ENCODE data around the gene MYO6. TPM values are rescaled to one million over a fixed set of nuclear protein-coding genes. Genes with fewer than 3 reads are reported as not detected.

The MYO6 gene
- total RNA-seq, 1 experiment from 2014 or later, result 2.0 TPM

- Histone ChIP-seq H3K27ac (ENCODE audit: low read length) (no peak overlapping the region), H3K9me2 (replicated peaks; ENCODE audit: insufficient read depth, low read length) (no peaks in the 10 kb centered on the region), H3K79me2 (ENCODE audit: low read length) (no peaks in the 10 kb centered on the region), H2AFZ (ENCODE audit: low read length) (no peak overlapping the region), H3K9ac (ENCODE audit: low read length) (no peak overlapping the region), H3K27me3 (ENCODE audit: low read length) (no peaks in the 10 kb centered on the region), H3K9me3 (ENCODE audit: low read length) (no peaks in the 10 kb centered on the region), H3K4me3 (ENCODE audit: low read length) (no peak overlapping the region), H3K4me2 (ENCODE audit: low read depth, low read length, poor library complexity, severe bottlenecking) (no peak overlapping the region), H4K20me1 (ENCODE audit: insufficient read depth, low read depth, low read length) (no peaks in the 10 kb centered on the region), H3K4me1 (ENCODE audit: low read length) (no peaks in the 10 kb centered on the region), H3K36me3 (ENCODE audit: insufficient read depth, low read length) (no peaks in the 10 kb centered on the region)
- DNase-seq, result no peak
Measured at GRCh38 chr6:75863784-75864183, 114.7 kb downstream of the MYO6 start.

GRCh38 chr6:75864446-75864845 is 115.4 kb downstream of the MYO6 start:
- no peaks in the 10 kb centered on the region for H3K4me1 ChIP-seq (ENCODE audit: low read length)
- DNase-seq, result no peak
- H3K27me3 ChIP-seq (ENCODE audit: low read length), result no peaks in the 10 kb centered on the region
- H3K27ac ChIP-seq (ENCODE audit: low read length), result no peak overlapping the region
- no peaks in the 10 kb centered on the region for H3K36me3 ChIP-seq (ENCODE audit: insufficient read depth, low read length)
- no peaks in the 10 kb centered on the region for H3K9me3 ChIP-seq (ENCODE audit: low read length)
- H3K9me2 ChIP-seq (replicated peaks; ENCODE audit: insufficient read depth, low read length), result no peaks in the 10 kb centered on the region
- H3K4me3 ChIP-seq (ENCODE audit: low read length), result no peak overlapping the region
- H3K79me2 ChIP-seq (ENCODE audit: low read length), result no peaks in the 10 kb centered on the region
- no peaks in the 10 kb centered on the region for H4K20me1 ChIP-seq (ENCODE audit: insufficient read depth, low read depth, low read length)
- H2AFZ ChIP-seq (ENCODE audit: low read length), result no peak overlapping the region
- no peak overlapping the region for H3K9ac ChIP-seq (ENCODE audit: low read length)
- no peak overlapping the region for H3K4me2 ChIP-seq (ENCODE audit: low read depth, low read length, poor library complexity, severe bottlenecking)

GRCh38 chr6:75870389-75870788 is 121.3 kb downstream of the MYO6 start:
- Histone ChIP-seq H3K27ac (ENCODE audit: low read length) (no peak overlapping the region), H3K4me2 (ENCODE audit: low read depth, low read length, poor library complexity, severe bottlenecking) (no peak overlapping the region), H3K9me2 (replicated peaks; ENCODE audit: insufficient read depth, low read length) (no peaks in the 10 kb centered on the region), H3K79me2 (ENCODE audit: low read length) (no peaks in the 10 kb centered on the region), H3K36me3 (ENCODE audit: insufficient read depth, low read length) (no peaks in the 10 kb centered on the region), H4K20me1 (ENCODE audit: insufficient read depth, low read depth, low read length) (no peaks in the 10 kb centered on the region), H3K9me3 (ENCODE audit: low read length) (no peaks in the 10 kb centered on the region), H2AFZ (ENCODE audit: low read length) (no peak overlapping the region), H3K9ac (ENCODE audit: low read length) (no peak overlapping the region), H3K4me1 (ENCODE audit: low read length) (no peaks in the 10 kb centered on the region), H3K27me3 (ENCODE audit: low read length) (no peaks in the 10 kb centered on the region), H3K4me3 (ENCODE audit: low read length) (no peak overlapping the region)
- DNase-seq, result no peak

GRCh38 chr6:75874224-75874623 is 125.2 kb downstream of the MYO6 start:
- no peaks in the 10 kb centered on the region for H3K36me3 ChIP-seq (ENCODE audit: insufficient read depth, low read length)
- H3K4me2 ChIP-seq (ENCODE audit: low read depth, low read length, poor library complexity, severe bottlenecking), result no peak overlapping the region
- H3K79me2 ChIP-seq (ENCODE audit: low read length), result no peaks in the 10 kb centered on the region
- H4K20me1 ChIP-seq (ENCODE audit: insufficient read depth, low read depth, low read length), result no peaks in the 10 kb centered on the region
- H3K9me3 ChIP-seq (ENCODE audit: low read length), result no peaks in the 10 kb centered on the region
- no peaks in the 10 kb centered on the region for H3K9me2 ChIP-seq (replicated peaks; ENCODE audit: insufficient read depth, low read length)
- no peak for DNase-seq
- H2AFZ ChIP-seq (ENCODE audit: low read length), result no peak overlapping the region
- H3K4me3 ChIP-seq (ENCODE audit: low read length), result no peak overlapping the region
- no peaks in the 10 kb centered on the region for H3K4me1 ChIP-seq (ENCODE audit: low read length)
- no peaks in the 10 kb centered on the region for H3K27me3 ChIP-seq (ENCODE audit: low read length)
- no peak overlapping the region for H3K9ac ChIP-seq (ENCODE audit: low read length)
- H3K27ac ChIP-seq (ENCODE audit: low read length), result no peak overlapping the region

- no peak overlapping the region for H3K4me2 ChIP-seq (ENCODE audit: low read depth, low read length, poor library complexity, severe bottlenecking)
- no peak overlapping the region for H3K9ac ChIP-seq (ENCODE audit: low read length)
- H3K27me3 ChIP-seq (ENCODE audit: low read length), result no peaks in the 10 kb centered on the region
- H4K20me1 ChIP-seq (ENCODE audit: insufficient read depth, low read depth, low read length), result no peaks in the 10 kb centered on the region
- DNase-seq, result no peak
- H3K4me1 ChIP-seq (ENCODE audit: low read length), result no peaks in the 10 kb centered on the region
- no peak overlapping the region for H2AFZ ChIP-seq (ENCODE audit: low read length)
- no peak overlapping the region for H3K4me3 ChIP-seq (ENCODE audit: low read length)
- no peaks in the 10 kb centered on the region for H3K36me3 ChIP-seq (ENCODE audit: insufficient read depth, low read length)
- H3K9me3 ChIP-seq (ENCODE audit: low read length), result no peaks in the 10 kb centered on the region
- H3K9me2 ChIP-seq (replicated peaks; ENCODE audit: insufficient read depth, low read length), result no peaks in the 10 kb centered on the region
- no peaks in the 10 kb centered on the region for H3K79me2 ChIP-seq (ENCODE audit: low read length)
- no peak overlapping the region for H3K27ac ChIP-seq (ENCODE audit: low read length)
Measured at GRCh38 chr6:75876152-75876551, 127.1 kb downstream of the MYO6 start.

GRCh38 chr6:75880305-75880704 is 131.3 kb downstream of the MYO6 start:
- no peaks in the 10 kb centered on the region for H3K79me2 ChIP-seq (ENCODE audit: low read length)
- H3K27ac ChIP-seq (ENCODE audit: low read length), result no peak overlapping the region
- no peak overlapping the region for H3K4me3 ChIP-seq (ENCODE audit: low read length)
- H3K36me3 ChIP-seq (ENCODE audit: insufficient read depth, low read length), result no peaks in the 10 kb centered on the region
- no peaks in the 10 kb centered on the region for H4K20me1 ChIP-seq (ENCODE audit: insufficient read depth, low read depth, low read length)
- no peaks in the 10 kb centered on the region for H3K9me3 ChIP-seq (ENCODE audit: low read length)
- no peak overlapping the region for H2AFZ ChIP-seq (ENCODE audit: low read length)
- H3K27me3 ChIP-seq (ENCODE audit: low read length), result no peaks in the 10 kb centered on the region
- H3K4me1 ChIP-seq (ENCODE audit: low read length), result no peaks in the 10 kb centered on the region
- H3K9ac ChIP-seq (ENCODE audit: low read length), result no peak overlapping the region
- no peak for DNase-seq
- H3K9me2 ChIP-seq (replicated peaks; ENCODE audit: insufficient read depth, low read length), result no peaks in the 10 kb centered on the region
- H3K4me2 ChIP-seq (ENCODE audit: low read depth, low read length, poor library complexity, severe bottlenecking), result no peak overlapping the region

- no peaks in the 10 kb centered on the region for H3K27me3 ChIP-seq (ENCODE audit: low read length)
- no peak overlapping the region for H2AFZ ChIP-seq (ENCODE audit: low read length)
- no peaks in the 10 kb centered on the region for H4K20me1 ChIP-seq (ENCODE audit: insufficient read depth, low read depth, low read length)
Measured at GRCh38 chr6:75882734-75883133, 133.7 kb downstream of the MYO6 start.

GRCh38 chr6:75884822-75885221 is 135.8 kb downstream of the MYO6 start:
- H3K4me2 ChIP-seq (ENCODE audit: low read depth, low read length, poor library complexity, severe bottlenecking), result no peak overlapping the region
- no peak overlapping the region for H3K9ac ChIP-seq (ENCODE audit: low read length)

More at GRCh38 chr6:75882734-75883133, 133.7 kb downstream of the MYO6 start:
- Histone ChIP-seq H3K9me3 (ENCODE audit: low read length) (no peaks in the 10 kb centered on the region), H3K4me1 (ENCODE audit: low read length) (no peaks in the 10 kb centered on the region), H3K79me2 (ENCODE audit: low read length) (no peaks in the 10 kb centered on the region), H3K27ac (ENCODE audit: low read length) (no peak overlapping the region), H3K4me2 (ENCODE audit: low read depth, low read length, poor library complexity, severe bottlenecking) (no peak overlapping the region), H3K9ac (ENCODE audit: low read length) (no peak overlapping the region), H3K4me3 (ENCODE audit: low read length) (no peak overlapping the region), H3K9me2 (replicated peaks; ENCODE audit: insufficient read depth, low read length) (no peaks in the 10 kb centered on the region), H3K36me3 (ENCODE audit: insufficient read depth, low read length) (no peaks in the 10 kb centered on the region)
- DNase-seq, result no peak

GRCh38 chr6:75892384-75892783 is 143.3 kb downstream of the MYO6 start:
- H4K20me1 ChIP-seq (ENCODE audit: insufficient read depth, low read depth, low read length), result no peaks in the 10 kb centered on the region
- no peak overlapping the region for H3K27ac ChIP-seq (ENCODE audit: low read length)

More at GRCh38 chr6:75884822-75885221, 135.8 kb downstream of the MYO6 start:
- H3K4me1 ChIP-seq (ENCODE audit: low read length), result no peaks in the 10 kb centered on the region
- H3K79me2 ChIP-seq (ENCODE audit: low read length), result no peaks in the 10 kb centered on the region
- no peak overlapping the region for H3K4me3 ChIP-seq (ENCODE audit: low read length)
- no peaks in the 10 kb centered on the region for H4K20me1 ChIP-seq (ENCODE audit: insufficient read depth, low read depth, low read length)
- H3K9me3 ChIP-seq (ENCODE audit: low read length), result no peaks in the 10 kb centered on the region
- H3K27me3 ChIP-seq (ENCODE audit: low read length), result no peaks in the 10 kb centered on the region
- H3K27ac ChIP-seq (ENCODE audit: low read length), result no peak overlapping the region
- H3K9me2 ChIP-seq (replicated peaks; ENCODE audit: insufficient read depth, low read length), result no peaks in the 10 kb centered on the region
- DNase-seq, result no peak
- H3K36me3 ChIP-seq (ENCODE audit: insufficient read depth, low read length), result no peaks in the 10 kb centered on the region
- no peak overlapping the region for H2AFZ ChIP-seq (ENCODE audit: low read length)

More at GRCh38 chr6:75892384-75892783, 143.3 kb downstream of the MYO6 start:
- Histone ChIP-seq H3K4me1 (ENCODE audit: low read length) (no peaks in the 10 kb centered on the region), H3K9me2 (replicated peaks; ENCODE audit: insufficient read depth, low read length) (no peaks in the 10 kb centered on the region), H3K79me2 (ENCODE audit: low read length) (no peaks in the 10 kb centered on the region), H3K4me2 (ENCODE audit: low read depth, low read length, poor library complexity, severe bottlenecking) (no peak overlapping the region), H3K4me3 (ENCODE audit: low read length) (no peak overlapping the region), H2AFZ (ENCODE audit: low read length) (no peak overlapping the region), H3K9me3 (ENCODE audit: low read length) (no peaks in the 10 kb centered on the region), H3K36me3 (ENCODE audit: insufficient read depth, low read length) (no peaks in the 10 kb centered on the region), H3K27me3 (ENCODE audit: low read length) (no peaks in the 10 kb centered on the region), H3K9ac (ENCODE audit: low read length) (no peak overlapping the region)
- no peak for DNase-seq

Data from Karpas-422 (cell line).